Ovary (tissue), 9 donors: ENCODE data around the gene TLN1. TPM values are rescaled to one million over a fixed set of nuclear protein-coding genes. Genes with fewer than 3 reads are reported as not detected.

Source experiments
- DNase-seq, 5 donors: peaks; one replicate each; pipeline ENCODE4 v3.0.0-alpha.2; 2019 to 2020
- H3K27ac ChIP-seq, 2 donors: fragments of 200-600 bp; one replicate each; pipeline versions ENCODE4 v1.5.1 to v1.8.0; 2019 to 2022
- H3K27me3 ChIP-seq: fragments of 200-600 bp; one replicate; pipeline ENCODE4 v1.8.0; 2022
- H3K36me3 ChIP-seq: fragments of 200-600 bp; sonication (generic); one replicate; pipeline ENCODE4 v1.5.1; 2019
- H3K4me1 ChIP-seq: one replicate; pipeline ENCODE4 v1.8.1; 2013; ENCODE audit warnings: mild to moderate bottlenecking, moderate library complexity; ENCODE audit not compliant: insufficient read depth
- H3K4me3 ChIP-seq: fragments of 200-600 bp; sonication (generic); one replicate; pipeline ENCODE4 v1.5.1; 2017
- H3K9me3 ChIP-seq, 2 donors: fragments of 200-600 bp in 1 of 2; sonication (generic) in 1 of 2; one replicate each; pipeline versions ENCODE4 v1.5.1 to v1.8.1; 2013 to 2019; ENCODE audit warnings: mild to moderate bottlenecking in 1 of 2, moderate library complexity in 1 of 2
- EP300 ChIP-seq: sonication (generic); formaldehyde crosslinking; IDR thresholded peaks from one replicate; pipeline ENCODE4 v1.6.1; 2017; ENCODE audit warnings: antibody characterized with exemption
- POLR2A ChIP-seq: fragments of 450-650 bp; IDR thresholded peaks from one replicate; pipeline ENCODE4 v1.6.1; 2017; ENCODE audit warnings: antibody characterized with exemption, mild to moderate bottlenecking, moderate library complexity
- WGBS, 3 donors: extraction: QIAGEN DNeasy Blood & Tissue Kit in 1 of 3; methylation state at CpG; one replicate each; pipeline versions ENCODE4 v1.1.5 to v1.1.7; 2013 to 2017; 5-methylcytosine and 5-hydroxymethylcytosine counted together
- intact Hi-C, 4 donors: fragments of 100-400 bp; cut with DNase I; formaldehyde crosslinking; loops; one replicate each; pipeline versions ENCODE4 v1.11.0 to v1.15.1; 2022 to 2023
- polyA plus RNA-seq, 2 donors: library from polyadenylated mRNA; stranded (reverse); fragments of 200-250 nt in 1 of 2; fragments of 350-450 nt in 1 of 2; fragmentation: Illumina TruSeq in 1 of 2; extraction: RNeasy Lipid Tissue Mini Kit (QIAGEN cat#74804) in 1 of 2; gene quantifications; one replicate each; pipeline ENCODE4 v1.2.3, GENCODE V29; 2013 to 2014
- total RNA-seq, 7 donors: library from RNA; depleted of rRNA in 2 of 7; stranded (reverse); fragments of >200 nt in 2 of 7; fragmentation: NEBNext Ultra II Directional in 3 of 7; extraction: Animal tissue kit (Norgen Biotek cat#: 25700) in 3 of 7; gene quantifications; one replicate each; pipeline versions ENCODE4 v1.1.0 to v1.2.4, GENCODE V29; 2016 to 2023
- TF ChIP-seq, protein P1 (sequence below), 3 donors: fragments of 450-650 bp in 2 of 3; fragments of 200-600 bp in 1 of 3; IDR thresholded peaks; one replicate each; pipeline versions ENCODE4 v1.5.1 to v1.8.0; 2016 to 2022; ENCODE audit warnings: antibody characterized with exemption in 3 of 3, mild to moderate bottlenecking in 1 of 3
- donor health status: DM: no; HTN: no; CAD: no; lungs with moderate emphysema.
- donor health status: DM: no; HTN: no; CAD: no.
- donor health status: Bipolar disorder and iron deficiency.
- donor health status: DM: yes; HTN: yes; CAD: no.
- donor health status: DM: no; HTN: no; CAD: no.
- donor health status: DM: yes; HTN: yes; CAD: no.

Gene TLN1
- total and polyA plus RNA-seq, 9 donors: 106 to 344 (median 271) TPM

GRCh38 chr9:35757226-35757891 lies 25.4 kb upstream of the TLN1 start:
- no peaks in the 10 kb centered on the region for H3K36me3 ChIP-seq
- no peaks in the 10 kb centered on the region for H3K27me3 ChIP-seq
- peaks cover 7% of the 10 kb centered on the region for H3K4me1 ChIP-seq
- TF ChIP-seq, protein P1, sequence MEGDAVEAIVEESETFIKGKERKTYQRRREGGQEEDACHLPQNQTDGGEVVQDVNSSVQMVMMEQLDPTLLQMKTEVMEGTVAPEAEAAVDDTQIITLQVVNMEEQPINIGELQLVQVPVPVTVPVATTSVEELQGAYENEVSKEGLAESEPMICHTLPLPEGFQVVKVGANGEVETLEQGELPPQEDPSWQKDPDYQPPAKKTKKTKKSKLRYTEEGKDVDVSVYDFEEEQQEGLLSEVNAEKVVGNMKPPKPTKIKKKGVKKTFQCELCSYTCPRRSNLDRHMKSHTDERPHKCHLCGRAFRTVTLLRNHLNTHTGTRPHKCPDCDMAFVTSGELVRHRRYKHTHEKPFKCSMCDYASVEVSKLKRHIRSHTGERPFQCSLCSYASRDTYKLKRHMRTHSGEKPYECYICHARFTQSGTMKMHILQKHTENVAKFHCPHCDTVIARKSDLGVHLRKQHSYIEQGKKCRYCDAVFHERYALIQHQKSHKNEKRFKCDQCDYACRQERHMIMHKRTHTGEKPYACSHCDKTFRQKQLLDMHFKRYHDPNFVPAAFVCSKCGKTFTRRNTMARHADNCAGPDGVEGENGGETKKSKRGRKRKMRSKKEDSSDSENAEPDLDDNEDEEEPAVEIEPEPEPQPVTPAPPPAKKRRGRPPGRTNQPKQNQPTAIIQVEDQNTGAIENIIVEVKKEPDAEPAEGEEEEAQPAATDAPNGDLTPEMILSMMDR (IDR thresholded peaks at IDR 0.05): no peak
- TF ChIP-seq POLR2A (no peak), EP300 (no peak)
- WGBS, 3 donors: 3 to 5% (median 4%) methylated on average over 20 of the region's 20 CpGs
- DNase-seq: peak in 4 of 5 donors; percentile 52 to 68 (median 63)
- H3K27ac ChIP-seq: peak overlapping the region; percentile 66 to 91
- H3K4me3 ChIP-seq: peak overlapping the region; percentile 65
- intact Hi-C loops: loop anchor here in 1 of 4 donors (10.0 kb wide), 1 partner anchor 1707 kb away; the partner anchor contains the start of gene ZBTB5
- H3K9me3 ChIP-seq: no peaks in the 10 kb centered on the region

DNA sequence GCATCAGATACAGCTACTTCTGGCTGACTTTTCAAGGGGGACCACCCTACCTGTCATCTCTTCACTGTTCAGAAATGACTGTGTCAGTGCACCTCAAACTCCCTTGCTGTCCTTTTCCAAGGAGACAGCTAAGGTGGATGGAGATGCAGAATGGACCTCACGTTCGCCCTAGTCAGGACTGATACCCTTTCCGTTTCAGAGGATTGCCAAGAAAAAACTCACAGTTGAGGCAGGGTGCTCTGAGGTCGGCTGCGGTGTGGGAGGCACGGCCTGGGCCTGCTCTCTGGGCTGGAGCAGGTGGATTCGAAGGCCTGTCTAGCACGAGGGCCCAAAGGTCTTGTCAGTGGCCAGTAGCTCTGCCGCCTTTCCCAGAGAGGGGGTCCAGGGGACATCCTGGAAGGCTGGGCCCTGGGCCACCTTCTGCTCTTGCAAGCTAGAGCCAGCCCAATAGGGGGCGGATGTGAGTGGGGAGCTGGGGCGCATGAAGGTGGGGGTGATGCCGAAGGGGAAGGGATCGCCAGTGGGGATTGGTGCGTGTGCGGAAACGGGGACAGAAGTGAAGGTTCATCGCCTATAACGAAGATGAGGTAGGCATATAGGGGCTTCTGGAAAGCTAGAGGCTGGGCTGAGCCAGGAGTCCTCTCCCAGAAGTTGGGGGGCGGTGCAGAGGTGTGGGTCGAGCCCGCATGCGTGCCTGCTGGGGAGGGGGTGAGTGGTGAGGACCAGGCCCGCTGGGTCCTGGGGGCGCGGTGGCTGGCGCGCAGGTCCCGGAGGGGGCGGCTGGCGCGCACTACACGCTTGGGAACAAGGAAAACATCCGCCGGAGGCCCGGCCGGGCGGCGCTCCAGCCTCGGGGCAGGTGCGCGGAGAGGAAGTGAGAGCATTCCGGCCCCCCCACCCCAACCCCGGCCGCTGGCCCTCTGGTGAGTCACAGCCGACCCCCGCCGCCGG lies 24.6 kb upstream of the TLN1 start:
- peaks cover 7% of the 10 kb centered on the region for H3K4me1 ChIP-seq
- DNase-seq: peak; percentile 73 to 81 (median 75)
- 10 to 12% (median 12%) methylated on average over 46 to 48 of the region's 48 CpGs for WGBS, 3 donors
- no peaks in the 10 kb centered on the region for H3K27me3 ChIP-seq
- H3K36me3 ChIP-seq: no peaks in the 10 kb centered on the region
- intact Hi-C loops: loop anchor here in 1 of 4 donors (10.0 kb wide), 1 partner anchor 1708 kb away; the partner anchor contains the start of gene ZBTB5
- H3K9me3 ChIP-seq: no peaks in the 10 kb centered on the region
- H3K27ac ChIP-seq: peak overlapping the region; percentile 66 to 91
- H3K4me3 ChIP-seq: peak overlapping the region; percentile 65
- no peak for TF ChIP-seq EP300
- TF ChIP-seq, protein P1 (IDR thresholded peaks at IDR 0.05): peak; percentile 8 to 32 (median 31)
- TF ChIP-seq POLR2A: no peak

DNA sequence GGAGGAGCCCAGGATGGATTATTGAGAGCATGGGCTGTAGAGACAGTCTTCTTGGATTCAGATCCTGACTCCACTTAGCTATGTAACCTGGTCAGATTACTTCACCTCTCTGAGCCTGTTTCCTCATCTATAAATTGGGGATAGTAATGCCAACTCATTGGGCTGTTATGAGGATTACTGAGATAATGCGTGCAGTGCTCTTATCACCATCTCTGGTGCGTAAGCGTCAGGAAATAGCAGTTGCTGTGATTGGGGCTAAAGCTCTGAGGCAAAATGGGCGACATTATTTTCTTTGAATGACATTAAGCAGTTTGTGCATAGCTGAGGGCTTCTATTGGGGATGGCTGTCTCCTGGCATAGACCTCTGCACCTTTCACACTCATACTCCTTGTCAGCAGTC lies 23.1 kb upstream of the TLN1 start:
- DNase-seq: no peak
- intact Hi-C loops: loop anchor here in 1 of 4 donors (10.0 kb wide), 1 partner anchor 1710 kb away; the partner anchor contains the start of gene ZBTB5
- H3K27ac ChIP-seq: no peak overlapping the region
- H3K36me3 ChIP-seq: no peaks in the 10 kb centered on the region
- peaks cover 9% of the 10 kb centered on the region for H3K4me1 ChIP-seq
- H3K9me3 ChIP-seq: no peaks in the 10 kb centered on the region
- TF ChIP-seq EP300 (no peak), POLR2A (no peak)
- TF ChIP-seq, protein P1 (IDR thresholded peaks at IDR 0.05): no peak
- no peak overlapping the region for H3K4me3 ChIP-seq
- WGBS, 3 donors: 92 to 96% (median 94%) methylated on average over 4 of the region's 4 CpGs
- H3K27me3 ChIP-seq: no peaks in the 10 kb centered on the region

GRCh38 chr9:35754264-35754663 lies 22.3 kb upstream of the TLN1 start, which contains the start of gene MSMP:
MSMP (minus strand) TSS chr9:35754276; CDS start chr9:35754129, 147 bp downstream.
- H3K9me3 ChIP-seq: no peaks in the 10 kb centered on the region
- no peak within 1 kb of the TSS for H3K27ac ChIP-seq
- no peaks in the 10 kb centered on the region for H3K27me3 ChIP-seq
- intact Hi-C loops: loop anchor here in 1 of 4 donors (10.0 kb wide), 1 partner anchor 1711 kb away; the partner anchor contains the start of gene ZBTB5
- H3K36me3 ChIP-seq: no peaks in the 10 kb centered on the region
- DNase-seq: no peak
- H3K4me3 ChIP-seq: no peak within 1 kb of the TSS
- peaks cover 12% of the 10 kb centered on the region for H3K4me1 ChIP-seq
- TF ChIP-seq EP300 (no peak), POLR2A (no peak)
- TF ChIP-seq, protein P1 (IDR thresholded peaks at IDR 0.05): no peak
- 41 to 77% (median 58%) methylated on average over 3 of the region's 3 CpGs for WGBS, 3 donors
